ENCODE data around the gene GCFC2.

DNA sequence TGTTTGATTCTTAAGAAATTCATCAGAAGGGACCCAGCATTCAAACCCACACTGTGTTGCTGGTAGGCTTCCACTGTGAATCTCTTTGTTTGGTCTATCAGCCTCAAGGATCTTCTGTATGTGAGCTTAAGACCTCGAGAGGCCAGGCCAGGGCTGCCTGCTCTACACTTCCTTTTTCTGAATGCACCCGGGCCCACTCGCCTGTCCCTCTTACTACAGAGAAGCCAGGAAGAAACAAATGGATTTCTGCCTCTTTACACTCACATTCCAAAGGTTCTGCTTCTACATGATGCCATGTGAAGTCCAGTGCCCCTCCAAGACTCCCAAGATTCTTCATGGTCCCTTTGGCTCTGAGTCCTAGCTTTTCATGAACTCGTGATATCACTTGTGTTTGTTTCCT, 89.5 kb downstream of the GCFC2 start:
- TF ChIP-seq CTCF (IDR thresholded peaks at IDR 0.05) (no peak), POLR2A (IDR thresholded peaks at IDR 0.05) (no peak)
